AG04449 (cell line): Measurements from ENCODE around the gene MKX.
A peak's percentile ranks its signal among the peaks of the same experiment; 100 is the strongest.

Experiments
- CTCF ChIA-PET: fragments of 350-600 bp; formaldehyde crosslinking; extraction: SDS; loops from one replicate; lab custom pipeline; 2021; ENCODE audit warnings: antibody characterized with exemption; lab: Yijun Ruan, JAX
- POLR2A ChIA-PET: fragments of 400-600, 350-600 bp; formaldehyde crosslinking; extraction: SDS; loops from one replicate; lab custom pipeline; 2020; ENCODE audit warnings: antibody characterized with exemption, inconsistent platforms; lab: Yijun Ruan, JAX
- DNase-seq: peaks from one replicate; pipeline ENCODE4 v3.0.0-alpha.2; 2010; ENCODE audit warnings: low read depth, low spot score
- H3K4me3 ChIP-seq: 2 replicates; pipeline ENCODE4 v1.5.1; 2011; ENCODE audit warnings: low read depth, mild to moderate bottlenecking, control low read depth, low read length
- TF ChIP-seq, protein P1 (sequence below): IDR thresholded peaks from one replicate; pipeline ENCODE4 v1.5.1; 2011; ENCODE audit warnings: mild to moderate bottlenecking, moderate library complexity, low read length, control low read depth, inconsistent platforms; ENCODE audit not compliant: insufficient read depth; ENCODE audit errors: missing control alignments

MKX gene

DNA sequence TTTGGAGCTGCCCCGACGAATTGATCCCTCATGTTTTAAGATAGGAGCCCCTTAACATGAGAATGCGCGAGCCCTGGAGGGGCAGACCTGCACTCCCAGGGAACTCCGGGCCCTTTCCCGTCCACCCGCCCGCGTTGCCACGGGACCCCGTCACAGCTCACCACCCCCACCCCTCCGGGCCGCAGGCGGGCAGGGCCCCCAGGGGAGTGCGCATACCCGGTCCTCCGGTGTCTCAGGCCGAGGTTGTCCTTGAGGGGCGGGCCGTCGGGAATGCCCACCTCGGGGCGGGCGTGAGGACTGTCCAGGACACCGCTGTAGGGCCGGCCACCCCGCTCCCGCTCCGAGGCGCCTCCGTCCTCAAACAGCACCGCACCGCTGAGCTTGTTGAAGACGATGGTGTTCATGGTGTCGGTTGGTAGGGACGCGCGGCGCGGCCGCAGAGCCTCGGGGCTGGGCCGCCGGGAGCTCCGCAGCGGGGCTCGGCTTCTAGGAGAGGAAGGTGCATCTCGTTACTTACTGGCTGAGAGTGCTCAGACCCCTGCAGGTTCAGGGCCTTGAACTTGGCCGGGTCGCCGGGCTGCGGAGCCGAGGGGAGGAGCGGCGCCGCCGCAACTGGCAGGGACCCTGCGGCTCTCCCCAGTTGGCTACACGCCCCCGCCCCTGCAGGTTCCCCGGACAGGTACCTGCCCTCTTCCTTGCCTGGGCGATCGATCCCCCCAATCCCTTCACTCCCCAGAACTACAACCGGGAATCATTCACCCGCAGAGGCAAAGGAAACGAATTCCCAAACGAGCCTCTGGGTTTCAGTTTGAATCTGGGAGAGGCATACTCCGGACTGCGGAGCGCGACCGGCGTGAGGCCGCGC, 2.4 kb downstream of the MKX start:
- ChIA-PET POLR2A (interaction anchor here (1.1 to 1.8 kb wide), 3 partner anchors 20 to 33 kb away, joined by 3 to 6 read pairs (median 3); no protein-coding TSS in a partner anchor), CTCF (interaction anchor here (0.7 to 3.3 kb wide), 25 partner anchors 9 to 650 kb away, joined by 3 to 27 read pairs (median 5); no protein-coding TSS in a partner anchor)
- H3K4me3 ChIP-seq, result peak overlapping the region; percentile 61
- TF ChIP-seq, protein P1, sequence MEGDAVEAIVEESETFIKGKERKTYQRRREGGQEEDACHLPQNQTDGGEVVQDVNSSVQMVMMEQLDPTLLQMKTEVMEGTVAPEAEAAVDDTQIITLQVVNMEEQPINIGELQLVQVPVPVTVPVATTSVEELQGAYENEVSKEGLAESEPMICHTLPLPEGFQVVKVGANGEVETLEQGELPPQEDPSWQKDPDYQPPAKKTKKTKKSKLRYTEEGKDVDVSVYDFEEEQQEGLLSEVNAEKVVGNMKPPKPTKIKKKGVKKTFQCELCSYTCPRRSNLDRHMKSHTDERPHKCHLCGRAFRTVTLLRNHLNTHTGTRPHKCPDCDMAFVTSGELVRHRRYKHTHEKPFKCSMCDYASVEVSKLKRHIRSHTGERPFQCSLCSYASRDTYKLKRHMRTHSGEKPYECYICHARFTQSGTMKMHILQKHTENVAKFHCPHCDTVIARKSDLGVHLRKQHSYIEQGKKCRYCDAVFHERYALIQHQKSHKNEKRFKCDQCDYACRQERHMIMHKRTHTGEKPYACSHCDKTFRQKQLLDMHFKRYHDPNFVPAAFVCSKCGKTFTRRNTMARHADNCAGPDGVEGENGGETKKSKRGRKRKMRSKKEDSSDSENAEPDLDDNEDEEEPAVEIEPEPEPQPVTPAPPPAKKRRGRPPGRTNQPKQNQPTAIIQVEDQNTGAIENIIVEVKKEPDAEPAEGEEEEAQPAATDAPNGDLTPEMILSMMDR, result no peak
- DNase-seq, result no peak

DNA sequence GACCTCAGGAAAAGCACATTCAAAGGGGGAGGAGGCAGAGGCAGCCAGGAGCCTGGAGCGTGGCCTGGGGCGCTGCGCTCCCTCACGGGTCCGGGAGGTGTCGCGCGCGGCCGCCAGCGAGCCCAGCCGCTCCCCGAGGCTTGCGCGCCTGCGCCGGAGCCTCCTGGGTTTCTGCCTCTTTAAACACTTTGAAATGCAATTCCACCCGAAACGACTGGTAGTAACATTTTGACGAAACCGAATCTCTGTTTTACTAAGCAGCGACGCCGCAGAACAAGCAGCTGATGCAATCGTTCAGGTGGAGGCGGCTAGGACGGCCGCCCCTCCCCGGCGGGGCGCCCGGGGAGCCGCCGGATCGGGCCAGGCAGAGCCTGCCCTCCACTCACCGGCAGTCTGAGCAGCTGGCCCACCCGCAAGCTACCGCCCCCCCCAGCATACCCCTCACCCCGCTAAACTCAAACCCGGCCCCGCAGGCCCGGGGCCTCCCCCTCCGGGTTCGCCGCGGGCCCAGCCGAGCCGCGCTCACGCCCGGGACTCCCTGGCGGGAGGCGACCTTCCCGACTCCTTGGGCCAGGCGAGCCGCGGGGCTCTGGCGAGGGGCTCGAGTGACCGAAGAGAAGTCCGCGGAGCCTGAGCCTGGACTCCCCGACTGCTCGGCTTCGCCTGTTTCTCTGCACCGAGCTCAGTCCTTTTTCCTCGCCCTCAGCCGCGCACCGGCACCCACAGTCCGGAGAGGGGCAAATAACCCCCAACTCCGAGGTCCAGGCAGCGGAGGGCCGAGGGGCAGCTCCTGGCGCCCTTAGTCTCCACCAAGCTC, 3.2 kb downstream of the MKX start:
- peak overlapping the region; percentile 61 for H3K4me3 ChIP-seq
- DNase-seq, result peak; percentile 69
- ChIA-PET CTCF (interaction anchor here (0.6 to 3.3 kb wide), 48 partner anchors 9 to 651 kb away, joined by 3 to 27 read pairs (median 4); no protein-coding TSS in a partner anchor), POLR2A (interaction anchor here (0.6 to 1.8 kb wide), 5 partner anchors 19 to 739 kb away, joined by 3 to 6 read pairs (median 3); partner anchors contain the start of gene RAB18)
- TF ChIP-seq, protein P1, result peak; percentile 82

DNA sequence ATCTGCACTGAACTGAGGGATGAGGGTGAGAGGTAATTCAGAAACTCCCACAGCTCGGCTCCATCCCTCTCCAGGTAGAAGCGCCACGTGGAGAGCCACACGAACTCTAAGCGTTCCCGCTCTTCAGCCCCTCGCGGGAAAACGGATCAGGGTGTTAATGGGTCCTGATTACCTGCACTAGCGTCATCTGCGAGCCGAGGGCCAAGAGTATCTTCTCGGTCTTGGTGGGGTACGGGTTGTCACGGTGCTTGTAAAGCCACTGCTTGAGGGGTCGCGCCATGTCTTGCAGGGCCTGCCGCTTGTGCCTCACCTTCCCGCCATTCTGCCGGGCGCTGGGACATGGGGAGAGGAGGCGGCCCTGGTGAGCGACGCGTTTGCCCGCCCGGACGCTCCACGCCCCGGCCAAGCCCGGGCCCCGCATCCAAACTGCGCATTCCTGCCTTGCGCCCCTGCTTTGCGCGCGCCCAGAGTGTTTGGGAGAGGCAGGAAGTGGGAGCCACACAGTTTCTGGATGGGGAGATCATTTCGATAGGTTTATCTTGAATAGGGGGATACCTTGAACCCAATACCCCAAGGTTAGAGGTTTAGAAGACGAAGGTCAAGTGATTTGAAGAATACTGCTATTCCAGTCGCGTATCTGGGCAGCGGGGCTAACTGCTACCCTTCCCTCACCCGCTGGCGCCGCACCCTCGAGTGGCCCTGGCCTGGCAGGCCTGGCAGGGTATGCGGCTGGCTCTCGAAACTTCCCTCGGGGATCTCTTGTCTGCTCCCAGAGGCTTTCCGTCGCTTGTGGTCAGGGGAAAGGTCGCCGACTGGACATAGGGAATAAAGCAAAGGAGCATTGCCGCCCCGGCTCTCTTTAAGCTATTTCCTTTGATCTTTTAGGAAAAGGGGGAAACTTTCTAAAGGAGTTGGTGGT, 4.2 kb downstream of the MKX start:
- DNase-seq, result no peak
- ChIA-PET POLR2A (interaction anchor here (0.6 to 1.6 kb wide), 2 partner anchors 31 to 740 kb away, joined by 3 to 4 read pairs; no protein-coding TSS in a partner anchor), CTCF (interaction anchor here (0.6 to 3.3 kb wide), 43 partner anchors 8 to 650 kb away, joined by 3 to 27 read pairs (median 4); no protein-coding TSS in a partner anchor)
- peak overlapping the region; percentile 61 for H3K4me3 ChIP-seq
- TF ChIP-seq, protein P1, result no peak

DNA sequence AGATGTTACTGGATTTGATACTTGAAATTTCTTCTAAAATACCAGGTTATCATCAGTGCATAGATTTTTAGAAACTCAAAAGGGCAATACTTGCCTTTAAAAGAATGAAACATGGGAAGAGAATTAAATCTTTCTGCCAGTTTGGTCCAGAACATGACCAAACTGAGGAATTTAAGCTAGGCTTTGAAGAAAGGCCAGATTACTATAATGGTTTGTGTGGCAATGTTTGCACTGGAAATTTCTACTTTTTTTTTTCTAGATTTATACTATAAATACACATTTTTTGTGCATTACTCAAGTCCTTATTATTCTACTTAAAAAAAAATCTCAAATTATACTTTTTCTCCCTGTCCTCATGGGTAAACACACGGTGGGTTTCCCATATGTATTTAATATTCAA, 9.2 kb downstream of the MKX start:
- POLR2A ChIA-PET, result no interaction called here
- CTCF ChIA-PET, result interaction anchor here (0.9 to 1.6 kb wide), 4 partner anchors 10 to 645 kb away, joined by 3 to 5 read pairs (median 4); no protein-coding TSS in a partner anchor
- no peak for DNase-seq
- TF ChIP-seq, protein P1, result no peak
- H3K4me3 ChIP-seq, result no peak overlapping the region

DNA sequence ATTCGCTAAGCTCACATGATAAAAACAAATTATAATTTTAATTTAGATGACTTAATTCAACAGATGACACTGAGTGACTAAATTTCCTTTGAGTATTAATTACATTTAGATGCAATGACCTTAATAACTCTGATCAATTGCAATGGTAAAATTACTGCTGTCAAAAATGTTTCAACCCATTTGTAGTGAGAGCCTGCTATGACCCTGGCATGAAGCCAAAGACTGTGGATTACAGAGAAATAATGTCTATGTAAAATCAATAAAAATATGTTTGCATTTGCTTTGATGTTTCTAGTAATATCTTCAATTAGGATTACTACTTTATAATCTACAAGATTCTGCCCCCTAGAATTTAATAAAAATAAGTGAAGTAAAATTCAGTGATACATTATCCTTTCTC, 15.6 kb downstream of the MKX start:
- no peak overlapping the region for H3K4me3 ChIP-seq
- CTCF ChIA-PET, result no interaction called here
- POLR2A ChIA-PET, result no interaction called here
- TF ChIP-seq, protein P1, result no peak
- no peak for DNase-seq
